Measurements from ENCODE around the gene EIF3F.

The EIF3F gene

GRCh38 chr11:8034604-8035190 lies 47.6 kb downstream of the EIF3F start:
- H3K27me3 Mint-ChIP-seq (ENCODE audit: low read depth, poor library complexity), result peaks cover 50% of the 10 kb centered on the region
- no peak for DNase-seq
- TF ChIP-seq CTCF (IDR thresholded peaks at IDR 0.05), result no peak
- H3K36me3 Mint-ChIP-seq (ENCODE audit: low read depth), result no peaks in the 10 kb centered on the region
- no peak overlapping the region for H3K27ac Mint-ChIP-seq
- no peak overlapping the region for H3K4me3 Mint-ChIP-seq
- peaks cover 35% of the 10 kb centered on the region for H3K4me1 Mint-ChIP-seq
- no peaks in the 10 kb centered on the region for H3K9me3 Mint-ChIP-seq

DNA sequence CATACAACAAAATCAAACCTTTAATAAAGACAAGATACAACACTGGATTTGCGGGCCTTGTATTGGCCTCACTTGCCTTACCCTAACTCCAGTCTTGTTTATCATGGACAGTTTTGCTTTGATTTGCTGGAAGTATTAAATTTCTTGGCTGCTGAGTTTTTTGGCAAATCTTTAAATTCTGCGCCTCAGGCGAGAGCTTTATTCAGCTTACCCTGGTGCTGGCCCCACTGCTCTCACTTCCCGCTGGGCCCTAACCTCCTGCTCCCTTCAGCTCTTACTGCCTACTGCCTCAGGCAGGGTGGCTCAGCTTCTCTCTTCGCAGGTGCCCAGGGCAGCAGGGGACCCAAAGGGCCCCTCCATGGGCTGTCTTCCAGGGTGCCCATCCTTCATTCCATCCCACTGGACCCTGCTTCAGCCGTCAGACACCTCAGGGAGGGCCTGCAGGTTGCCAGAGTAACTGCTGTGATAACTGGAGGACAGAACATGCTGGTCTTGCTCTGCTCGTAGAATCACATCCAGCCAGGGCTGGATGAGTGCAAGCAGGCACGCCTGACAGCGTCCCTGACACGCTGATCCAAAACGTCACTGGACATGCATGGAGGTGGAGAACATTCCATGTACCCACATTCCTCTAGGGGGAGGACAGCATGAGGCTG lies 48.2 kb downstream of the EIF3F start:
- no peaks in the 10 kb centered on the region for H3K36me3 Mint-ChIP-seq (ENCODE audit: low read depth)
- peaks cover 31% of the 10 kb centered on the region for H3K4me1 Mint-ChIP-seq
- DNase-seq, result no peak
- no peak overlapping the region for H3K4me3 Mint-ChIP-seq
- peaks cover 45% of the 10 kb centered on the region for H3K27me3 Mint-ChIP-seq (ENCODE audit: low read depth, poor library complexity)
- TF ChIP-seq CTCF (IDR thresholded peaks at IDR 0.05), result no peak
- no peaks in the 10 kb centered on the region for H3K9me3 Mint-ChIP-seq
- H3K27ac Mint-ChIP-seq, result no peak overlapping the region

- Mint-ChIP-seq H3K4me3 (no peak overlapping the region), H3K9me3 (no peaks in the 10 kb centered on the region), H3K27ac (no peak overlapping the region), H3K4me1 (peaks cover 26% of the 10 kb centered on the region), H3K27me3 (ENCODE audit: low read depth, poor library complexity) (peaks cover 39% of the 10 kb centered on the region), H3K36me3 (ENCODE audit: low read depth) (no peaks in the 10 kb centered on the region)
- TF ChIP-seq CTCF (IDR thresholded peaks at IDR 0.05), result no peak
- no peak for DNase-seq
These were observed 49.1 kb downstream of the EIF3F start for GRCh38 chr11:8036002-8036802.

GRCh38 chr11:8036986-8037385 lies 49.8 kb downstream of the EIF3F start:
- no peaks in the 10 kb centered on the region for H3K9me3 Mint-ChIP-seq
- H3K27ac Mint-ChIP-seq, result no peak overlapping the region
- no peak overlapping the region for H3K4me3 Mint-ChIP-seq
- no peaks in the 10 kb centered on the region for H3K36me3 Mint-ChIP-seq (ENCODE audit: low read depth)
- peaks cover 22% of the 10 kb centered on the region for H3K4me1 Mint-ChIP-seq
- no peak for TF ChIP-seq CTCF (IDR thresholded peaks at IDR 0.05)
- DNase-seq, result no peak
- peaks cover 45% of the 10 kb centered on the region for H3K27me3 Mint-ChIP-seq (ENCODE audit: low read depth, poor library complexity)

GRCh38 chr11:8038393-8038792 lies 51.3 kb downstream of the EIF3F start:
- H3K27ac Mint-ChIP-seq, result no peak overlapping the region
- H3K36me3 Mint-ChIP-seq (ENCODE audit: low read depth), result no peaks in the 10 kb centered on the region
- peaks cover 36% of the 10 kb centered on the region for H3K27me3 Mint-ChIP-seq (ENCODE audit: low read depth, poor library complexity)
- no peaks in the 10 kb centered on the region for H3K9me3 Mint-ChIP-seq
- DNase-seq, result no peak
- H3K4me3 Mint-ChIP-seq, result no peak overlapping the region
- no peak for TF ChIP-seq CTCF (IDR thresholded peaks at IDR 0.05)
- peaks cover 8% of the 10 kb centered on the region for H3K4me1 Mint-ChIP-seq

Data from nephron progenitor cell (in vitro differentiated cells).